Stimulated activated naive B cell treated with anti-CD40 and anti-IgM and Interleukin-4, amounts not matched to agents 10 μg/mL and 1 μg/mL and 100 μg/mL, for 72 hours (primary cell): ENCODE results near the gene KIF6.
A peak's percentile ranks its signal among the peaks of the same experiment; 100 is the strongest.

Source experiments
- ATAC-seq, 2 donors: fragments of 150-1000 bp; cut with Tn5 transposase; replicated peaks; 2 replicates each; pipeline ENCODE4 v1.10.0; 2021; ENCODE audit warnings: moderate library complexity in 1 of 2
- DNase-seq: peaks from one replicate; pipeline ENCODE4 v3.0.0; 2021
- H3K27ac Mint-ChIP-seq: one replicate; pipeline ENCODE4 v1.8.0; 2022; ENCODE audit warnings: mild to moderate bottlenecking, mixed read lengths
- H3K27me3 Mint-ChIP-seq, 2 donors: one replicate each; pipeline ENCODE4 v1.8.0; 2022; ENCODE audit warnings: mixed read lengths in 2 of 2
- H3K36me3 Mint-ChIP-seq, 2 donors: one replicate each; pipeline ENCODE4 v1.8.0; 2022; ENCODE audit warnings: mixed read lengths in 2 of 2, mild to moderate bottlenecking in 1 of 2
- H3K4me1 Mint-ChIP-seq, 2 donors: one replicate each; pipeline ENCODE4 v1.8.0; 2022; ENCODE audit warnings: mixed read lengths in 2 of 2, mild to moderate bottlenecking in 1 of 2
- H3K4me3 Mint-ChIP-seq, 2 donors: one replicate each; pipeline ENCODE4 v1.8.0; 2022; ENCODE audit warnings: mild to moderate bottlenecking in 2 of 2, mixed read lengths in 2 of 2, moderate library complexity in 1 of 2
- H3K9me3 Mint-ChIP-seq, 2 donors: one replicate each; pipeline ENCODE4 v1.8.0; 2022; ENCODE audit warnings: mixed read lengths in 2 of 2, mild to moderate bottlenecking in 1 of 2

KIF6 gene

DNA sequence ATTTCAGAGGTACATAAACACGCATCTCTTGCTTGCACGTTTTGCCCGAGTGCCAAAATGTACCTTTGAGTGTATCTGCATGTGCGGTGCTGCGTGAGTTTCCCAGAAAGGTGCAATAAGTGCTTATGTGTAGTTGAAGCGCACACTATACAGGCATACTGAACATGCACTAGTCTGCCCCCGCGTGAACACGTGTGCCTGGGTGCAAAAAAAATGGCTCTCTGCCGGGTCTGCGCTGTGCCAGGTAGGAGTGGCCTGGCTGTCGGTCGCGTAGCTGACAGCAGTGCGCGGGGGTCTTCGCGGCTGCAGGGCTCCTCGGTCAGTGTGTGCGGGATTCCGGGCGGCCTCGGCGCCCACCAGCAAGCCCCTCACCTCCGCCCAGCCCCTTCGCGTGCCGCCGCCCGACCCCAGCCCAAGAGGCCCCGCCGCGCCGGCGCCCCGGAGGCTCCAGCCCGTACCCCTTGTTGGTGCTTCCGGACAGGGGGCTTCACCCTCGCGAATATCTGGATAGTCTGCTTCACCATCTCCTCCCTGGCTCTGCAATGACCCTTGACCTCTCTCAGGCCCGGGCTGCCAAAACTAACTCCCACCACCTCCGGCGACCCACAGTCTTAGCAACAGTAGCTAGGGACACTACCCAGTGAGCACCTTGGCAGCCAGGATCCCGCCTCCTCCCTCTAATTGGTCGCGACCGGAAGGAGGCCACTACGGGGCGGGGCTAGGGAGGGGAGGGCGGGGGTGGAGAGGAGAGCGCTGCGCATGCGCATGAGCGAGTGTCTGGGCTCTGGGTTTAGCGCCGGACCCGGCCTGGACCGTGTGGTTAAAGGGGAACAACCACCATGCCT lies at the start of gene KIF6:
TSS of gene KIF6 (minus strand) at position 622 of the 845 bp plus-strand sequence. CDS start at position 524, 98 bp downstream.
- Mint-ChIP-seq H3K4me3 (peak within 1 kb of the TSS; percentile 94 to 99), H3K4me1 (peaks cover 4 to 15% of the 10 kb centered on the region in 2 donors), H3K9me3 (no peaks in the 10 kb centered on the region), H3K27ac (peak within 1 kb of the TSS; percentile 92), H3K27me3 (peaks cover 10 to 17% of the 10 kb centered on the region in 2 donors), H3K36me3 (no peaks in the 10 kb centered on the region)
- peak; percentile 78 for DNase-seq
- peak; percentile 99 for ATAC-seq

DNA sequence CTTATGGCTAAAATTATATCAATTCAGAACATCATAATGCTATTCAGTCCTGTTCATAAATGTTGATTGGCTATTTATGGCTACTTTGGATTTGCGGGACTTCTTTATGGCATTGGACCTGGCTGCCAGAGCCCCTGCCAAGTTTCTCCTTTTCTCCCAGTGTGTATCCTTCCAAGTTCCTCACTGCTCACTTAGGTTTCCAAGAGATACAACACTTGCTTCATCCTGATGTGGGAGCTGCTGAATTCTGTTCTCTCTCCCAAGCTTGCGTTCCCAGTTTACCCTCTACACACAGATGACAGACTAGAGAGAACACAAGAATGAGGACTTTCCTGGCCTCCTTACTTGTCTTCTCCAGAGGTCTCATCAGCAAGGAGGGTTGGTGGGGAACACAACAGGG lies 48.6 kb upstream of the KIF6 start:
- Mint-ChIP-seq H3K9me3 (no peaks in the 10 kb centered on the region), H3K27me3 (peaks cover 18 to 25% of the 10 kb centered on the region in 2 donors), H3K4me3 (no peak overlapping the region), H3K27ac (no peak overlapping the region), H3K36me3 (no peaks in the 10 kb centered on the region), H3K4me1 (no peaks in the 10 kb centered on the region)
- ATAC-seq, result no peak
- DNase-seq, result no peak

GRCh38 chr6:39772559-39773273 lies 47.5 kb upstream of the KIF6 start:
- DNase-seq (no peak), ATAC-seq (no peak)
- H3K36me3 Mint-ChIP-seq, result no peaks in the 10 kb centered on the region
- no peaks in the 10 kb centered on the region for H3K4me1 Mint-ChIP-seq
- no peaks in the 10 kb centered on the region for H3K9me3 Mint-ChIP-seq
- no peak overlapping the region for H3K4me3 Mint-ChIP-seq
- H3K27me3 Mint-ChIP-seq, result peaks cover 18 to 20% of the 10 kb centered on the region in 2 donors
- no peak overlapping the region for H3K27ac Mint-ChIP-seq

- peaks cover 0 to 2% of the 10 kb centered on the region in 2 donors for H3K9me3 Mint-ChIP-seq
- H3K36me3 Mint-ChIP-seq, result no peaks in the 10 kb centered on the region
- no peak overlapping the region for H3K4me3 Mint-ChIP-seq
- peaks cover 18 to 23% of the 10 kb centered on the region in 2 donors for H3K27me3 Mint-ChIP-seq
- DNase-seq (no peak), ATAC-seq (no peak)
- H3K27ac Mint-ChIP-seq, result no peak overlapping the region
- no peaks in the 10 kb centered on the region for H3K4me1 Mint-ChIP-seq
These were observed 45.2 kb upstream of the KIF6 start for GRCh38 chr6:39770446-39770845.

DNA sequence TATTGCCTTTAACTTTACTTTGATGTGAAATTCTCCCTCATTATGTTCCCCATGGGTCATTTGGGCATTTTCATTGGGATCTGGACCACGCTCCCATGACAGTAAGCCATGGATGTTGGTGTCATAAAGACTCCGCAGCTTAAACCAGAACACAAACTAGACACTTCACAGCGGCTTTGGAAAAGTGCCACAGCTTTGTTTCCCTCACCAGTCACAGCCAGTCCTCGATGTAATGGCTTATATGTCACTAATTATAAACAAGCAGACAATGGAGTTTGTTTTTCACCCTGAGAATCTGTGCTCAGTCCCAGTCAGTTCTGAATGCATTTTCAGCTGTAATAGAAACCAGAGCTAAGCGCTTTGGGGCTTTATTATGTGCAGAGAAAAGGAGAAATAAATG lies 43.8 kb upstream of the KIF6 start:
- H3K4me1 Mint-ChIP-seq, result no peaks in the 10 kb centered on the region
- ATAC-seq, result no peak
- no peaks in the 10 kb centered on the region for H3K36me3 Mint-ChIP-seq
- no peak for DNase-seq
- H3K27me3 Mint-ChIP-seq, result peaks cover 18 to 26% of the 10 kb centered on the region in 2 donors
- no peak overlapping the region for H3K4me3 Mint-ChIP-seq
- peaks cover 0 to 2% of the 10 kb centered on the region in 2 donors for H3K9me3 Mint-ChIP-seq
- no peak overlapping the region for H3K27ac Mint-ChIP-seq

GRCh38 chr6:39765508-39766065 lies 40.4 kb upstream of the KIF6 start:
- Mint-ChIP-seq H3K4me1 (no peaks in the 10 kb centered on the region), H3K27me3 (peaks cover 20 to 32% of the 10 kb centered on the region in 2 donors), H3K27ac (no peak overlapping the region), H3K9me3 (peaks cover 0 to 2% of the 10 kb centered on the region in 2 donors), H3K4me3 (no peak overlapping the region), H3K36me3 (no peaks in the 10 kb centered on the region)
- DNase-seq, result no peak
- ATAC-seq, result no peak

GRCh38 chr6:39760226-39760952 lies 35.2 kb upstream of the KIF6 start:
- Mint-ChIP-seq H3K36me3 (no peaks in the 10 kb centered on the region), H3K27ac (no peak overlapping the region), H3K4me1 (no peaks in the 10 kb centered on the region), H3K9me3 (peaks cover 2 to 4% of the 10 kb centered on the region in 2 donors), H3K4me3 (no peak overlapping the region), H3K27me3 (peaks cover 23 to 28% of the 10 kb centered on the region in 2 donors)
- ATAC-seq, result no peak
- no peak for DNase-seq

- Mint-ChIP-seq H3K27me3 (peaks cover 21 to 23% of the 10 kb centered on the region in 2 donors), H3K36me3 (no peaks in the 10 kb centered on the region), H3K4me3 (no peak overlapping the region), H3K4me1 (no peaks in the 10 kb centered on the region), H3K9me3 (peaks cover 2 to 4% of the 10 kb centered on the region in 2 donors), H3K27ac (no peak overlapping the region)
- DNase-seq (no peak), ATAC-seq (no peak)
These were observed 33.8 kb upstream of the KIF6 start for GRCh38 chr6:39758905-39759605.

GRCh38 chr6:39756582-39756981 lies 31.4 kb upstream of the KIF6 start:
- ATAC-seq (no peak), DNase-seq (no peak)
- Mint-ChIP-seq H3K4me1 (no peaks in the 10 kb centered on the region), H3K27ac (no peak overlapping the region), H3K9me3 (peaks cover 3 to 4% of the 10 kb centered on the region in 2 donors), H3K4me3 (no peak overlapping the region), H3K36me3 (no peaks in the 10 kb centered on the region), H3K27me3 (peaks cover 19 to 22% of the 10 kb centered on the region in 2 donors)

DNA sequence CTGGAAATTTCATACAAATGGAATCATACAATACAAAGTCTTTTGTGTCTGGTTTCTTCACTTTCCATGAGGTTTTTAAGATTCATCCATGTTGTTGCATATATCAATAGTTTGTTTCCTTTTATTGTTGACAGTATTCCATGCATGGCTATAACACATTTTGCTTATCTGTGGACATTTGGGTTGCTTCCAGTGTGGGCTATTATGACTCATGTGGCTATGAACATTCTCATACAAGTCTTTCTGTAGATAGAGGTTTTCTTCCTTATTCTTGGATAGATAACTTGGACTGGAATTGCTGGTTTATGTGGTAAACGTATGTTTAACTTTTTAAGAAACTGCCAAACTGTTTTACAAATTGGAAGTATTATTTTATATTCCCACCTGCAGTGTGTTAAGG lies 30.0 kb upstream of the KIF6 start:
- DNase-seq, result no peak
- no peak overlapping the region for H3K27ac Mint-ChIP-seq

GRCh38 chr6:39754514-39755115 lies 29.4 kb upstream of the KIF6 start:
- DNase-seq, result no peak
- H3K4me1 Mint-ChIP-seq, result no peaks in the 10 kb centered on the region

More for the DNA sequence above, 30.0 kb upstream of the KIF6 start:
- no peak for ATAC-seq
- Mint-ChIP-seq H3K9me3 (peaks cover 3 to 4% of the 10 kb centered on the region in 2 donors), H3K4me3 (no peak overlapping the region), H3K4me1 (no peaks in the 10 kb centered on the region), H3K36me3 (no peaks in the 10 kb centered on the region), H3K27me3 (peaks cover 14 to 18% of the 10 kb centered on the region in 2 donors)

DNA sequence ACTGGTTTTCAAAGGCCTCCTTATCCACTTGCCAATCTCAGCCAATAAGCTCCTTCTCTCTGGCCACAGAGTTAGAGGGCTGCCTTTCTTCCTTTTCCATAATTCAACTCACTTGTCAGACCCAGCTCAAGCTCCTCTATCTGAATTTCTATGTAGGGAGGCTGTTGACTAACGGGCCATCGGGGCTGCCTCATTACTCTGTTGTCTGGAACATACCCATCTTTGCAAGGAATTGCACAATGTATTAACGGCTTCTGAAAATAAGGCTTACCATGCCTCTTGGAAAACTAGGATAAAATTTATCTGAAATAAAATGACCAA lies 28.5 kb upstream of the KIF6 start:
- ATAC-seq, result no peak
- no peak for DNase-seq
- no peaks in the 10 kb centered on the region for H3K36me3 Mint-ChIP-seq
- H3K9me3 Mint-ChIP-seq, result peaks cover 3 to 4% of the 10 kb centered on the region in 2 donors
- no peak overlapping the region for H3K27ac Mint-ChIP-seq
- no peak overlapping the region for H3K4me3 Mint-ChIP-seq
- H3K27me3 Mint-ChIP-seq, result peaks cover 14 to 18% of the 10 kb centered on the region in 2 donors
- H3K4me1 Mint-ChIP-seq, result no peaks in the 10 kb centered on the region

More at GRCh38 chr6:39754514-39755115, 29.4 kb upstream of the KIF6 start:
- Mint-ChIP-seq H3K36me3 (no peaks in the 10 kb centered on the region), H3K27me3 (peaks cover 14 to 18% of the 10 kb centered on the region in 2 donors), H3K27ac (no peak overlapping the region), H3K4me3 (no peak overlapping the region), H3K9me3 (peaks cover 3 to 4% of the 10 kb centered on the region in 2 donors)
- no peak for ATAC-seq
